Glomerular visceral epithelial cell (primary cell): ENCODE results near the gene ABCA4.
"Not testable (repeated sequence)": the region's sequence is repeated elsewhere in the genome, so short reads cannot be mapped to it uniquely, and the experiment has no call there.

Source experiments
- DNase-seq: peaks from one replicate; pipeline ENCODE4 v3.0.0-alpha.2; 2016; ENCODE audit errors: extremely low spot score

Gene ABCA4

GRCh38 chr1:94120991-94121390 lies at the start of gene ABCA4:
TSS of gene ABCA4 (minus strand) at chr1:94121148. CDS start at chr1:94121045, 103 bp downstream.
- no peak for DNase-seq

GRCh38 chr1:94169126-94169525 lies 48.2 kb upstream of the ABCA4 start:
- DNase-seq: no peak

GRCh38 chr1:94165843-94166242 lies 44.9 kb upstream of the ABCA4 start:
- no peak for DNase-seq

- DNase-seq: not testable (repeated sequence)
Measured at GRCh38 chr1:94164885-94165284, 43.9 kb upstream of the ABCA4 start.

GRCh38 chr1:94164121-94164520 lies 43.2 kb upstream of the ABCA4 start:
- peak; percentile 26 for DNase-seq

- DNase-seq: not testable (repeated sequence)
Measured at GRCh38 chr1:94163249-94163648, 42.3 kb upstream of the ABCA4 start.

- DNase-seq: peak; percentile 76
Measured at GRCh38 chr1:94160811-94161210, 39.9 kb upstream of the ABCA4 start.

GRCh38 chr1:94156096-94156625 lies 35.2 kb upstream of the ABCA4 start:
- no peak for DNase-seq

GRCh38 chr1:94154989-94155388 lies 34.0 kb upstream of the ABCA4 start:
- no peak for DNase-seq

GRCh38 chr1:94153133-94153532 lies 32.2 kb upstream of the ABCA4 start:
- no peak for DNase-seq

- not testable (repeated sequence) for DNase-seq
Measured at GRCh38 chr1:94149166-94149565, 28.2 kb upstream of the ABCA4 start.

- DNase-seq: no peak
Measured at GRCh38 chr1:94146273-94146672, 25.3 kb upstream of the ABCA4 start.

- DNase-seq: no peak
Measured at GRCh38 chr1:94144836-94145235, 23.9 kb upstream of the ABCA4 start.

GRCh38 chr1:94143809-94144176 lies 22.8 kb upstream of the ABCA4 start:
- DNase-seq: no peak

GRCh38 chr1:94143173-94143808 lies 22.3 kb upstream of the ABCA4 start:
- DNase-seq: no peak

- DNase-seq: no peak
Measured at GRCh38 chr1:94142583-94142982, 21.6 kb upstream of the ABCA4 start.

- no peak for DNase-seq
Measured at GRCh38 chr1:94142022-94142421, 21.1 kb upstream of the ABCA4 start.

- DNase-seq: no peak
Measured at GRCh38 chr1:94132111-94132510, 11.2 kb upstream of the ABCA4 start.

- DNase-seq: peak; percentile 61
Measured at GRCh38 chr1:94130851-94131595, 10.1 kb upstream of the ABCA4 start.

GRCh38 chr1:94126651-94127050 lies 5.7 kb upstream of the ABCA4 start:
- no peak for DNase-seq

- no peak for DNase-seq
Measured at GRCh38 chr1:94125551-94126514, 4.9 kb upstream of the ABCA4 start.

- no peak for DNase-seq
Measured at GRCh38 chr1:94124538-94124937, 3.6 kb upstream of the ABCA4 start.
